ENCODE data around the gene GGT6. TPM values are rescaled to one million over a fixed set of nuclear protein-coding genes. Genes with fewer than 3 reads are reported as not detected.

GGT6 gene
- total and polyA plus RNA-seq, 2 of the 13 experiments (the other 11 are each of a cell fraction or from before 2014, with no cell fraction given), result 0.16 to 0.80 TPM

- TF ChIP-seq ZBTB4 (CRISPR knock-in tag; IDR thresholded peaks at IDR 0.05; ENCODE audit: borderline replicate concordance) (no peak), RFX3 (CRISPR knock-in tag; IDR thresholded peaks at IDR 0.05) (no peak), TFDP1 (CRISPR knock-in tag; IDR thresholded peaks at IDR 0.05; ENCODE audit: borderline replicate concordance) (no peak), ZFP91 (CRISPR knock-in tag; IDR thresholded peaks at IDR 0.05; ENCODE audit: borderline replicate concordance) (0 out of 2 replicates have a peak, but pooled peaks have one; percentile 10), KDM4B (CRISPR knock-in tag; IDR thresholded peaks at IDR 0.05) (no peak), PATZ1 (CRISPR knock-in tag; IDR thresholded peaks at IDR 0.05) (peak; percentile 21; the same call in 1 of the 2 replicates), DPF2 (CRISPR knock-in tag; IDR thresholded peaks at IDR 0.05; ENCODE audit: borderline replicate concordance, low read depth) (no peak), ZNF263 (CRISPR knock-in tag; IDR thresholded peaks at IDR 0.05) (peak; percentile 72), SSRP1 (CRISPR knock-in tag; IDR thresholded peaks at IDR 0.05) (no peak)
Observed at GRCh38 chr17:4599505-4600281, 39.3 kb upstream of the GGT6 start (continued).
